K562 (cell line): Measurements from ENCODE around the gene USP43.

Source experiments
- CBX2 ChIP-seq: fragments of 200-600 bp; sonication (generic); IDR thresholded peaks from one replicate; pipeline ENCODE4 v1.6.1; 2012; ENCODE audit warnings: mild to moderate bottlenecking, low read length, inconsistent platforms; ENCODE audit not compliant: insufficient read depth, poor library complexity, severe bottlenecking
- ERF ChIP-seq: fragments of 450-650 bp; formaldehyde crosslinking; IDR thresholded peaks from 2 replicates; pipeline ENCODE4 v1.4.0; 2020; ENCODE audit warnings: mild to moderate bottlenecking, mixed read lengths
- GABPA ChIP-seq: fragments of 200-800 bp; sonication (Bioruptor generic); conservative IDR thresholded peaks from 2 replicates; pipeline ENCODE4 v1.6.1; 2016; ENCODE audit warnings: low read depth, missing genetic modification characterization, missing compliant biosample characterization
- HCFC1 ChIP-seq: IDR thresholded peaks from 2 replicates; pipeline ENCODE4 v1.6.1; 2012; ENCODE audit warnings: low read depth, low read length, improper control_type of control experiment
- HDAC2 ChIP-seq: fragments of 450-650 bp; IDR thresholded peaks from 2 replicates; pipeline ENCODE4 v1.6.1; 2016; ENCODE audit warnings: mild to moderate bottlenecking
- MAFG ChIP-seq: fragments of 450-650 bp; conservative IDR thresholded peaks from 2 replicates; pipeline ENCODE4 v1.6.1; 2016; ENCODE audit warnings: missing genetic modification characterization, missing compliant biosample characterization
- MEIS2 ChIP-seq: fragments of 450-650 bp; IDR thresholded peaks from 2 replicates; pipeline ENCODE4 v1.6.1; 2014; ENCODE audit warnings: mild to moderate bottlenecking; ENCODE audit not compliant: partially characterized antibody
- SMAD3 ChIP-seq: fragments of 450-650 bp; formaldehyde crosslinking; conservative IDR thresholded peaks from 2 replicates; pipeline ENCODE4 v1.4.0; 2020; ENCODE audit warnings: mild to moderate bottlenecking
- TF ChIP-seq, protein P1 (sequence below), 3 experiments: IDR thresholded peaks in 2 of 3; conservative IDR thresholded peaks in 1 of 3; 2 replicates each; pipeline ENCODE4 v1.5.1; 2011 to 2012; ENCODE audit warnings: low read length in 3 of 3, mild to moderate bottlenecking in 3 of 3, control low read depth in 2 of 3, improper control_type of control experiment in 1 of 3, inconsistent platforms in 1 of 3, low read depth in 1 of 3, mixed read lengths in 1 of 3, moderate library complexity in 1 of 3; ENCODE audit not compliant: insufficient read depth in 2 of 3
- TF ChIP-seq, protein P2 (sequence below), 2 experiments: fragments of 450-650 bp in 1 of 2; sonication (generic) in 1 of 2; formaldehyde crosslinking in 1 of 2; IDR thresholded peaks; 2 replicates each; pipeline versions ENCODE4 v1.7.1 to v1.9.0; 2016 to 2022; ENCODE audit warnings: inconsistent platforms in 1 of 2, mild to moderate bottlenecking in 1 of 2, missing genetic modification reagents in 1 of 2
- TF ChIP-seq, protein P3 (sequence below): sonication (generic); formaldehyde crosslinking; IDR thresholded peaks from 2 replicates; pipeline ENCODE4 v1.4.0; 2020; ENCODE audit warnings: mild to moderate bottlenecking, missing genetic modification reagents
- TF ChIP-seq, protein P4 (sequence below): sonication (generic); formaldehyde crosslinking; IDR thresholded peaks from 2 replicates; pipeline ENCODE4 v1.8.1; 2023; ENCODE audit warnings: mild to moderate bottlenecking, missing genetic modification reagents

DNA sequence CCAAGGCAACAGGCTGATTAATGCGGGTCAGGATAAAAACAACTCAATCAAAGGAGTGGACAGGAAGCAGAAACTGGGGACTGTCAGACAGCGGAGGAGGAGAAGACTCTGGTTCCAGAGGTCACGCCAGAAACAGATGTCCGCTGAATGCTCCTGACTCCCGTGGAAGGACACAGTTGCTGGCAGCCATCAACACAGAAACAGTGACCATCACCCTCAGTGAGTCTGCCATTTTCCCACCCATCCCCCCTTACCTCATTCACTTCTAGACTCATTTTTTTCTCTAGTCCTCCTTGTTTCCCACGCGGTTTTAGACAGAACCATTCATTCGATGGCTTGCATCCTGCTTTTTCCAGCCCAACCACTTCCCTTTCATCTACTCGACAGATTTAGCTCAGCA, 105.2 kb downstream of the USP43 start:
- TF ChIP-seq, protein P1, sequence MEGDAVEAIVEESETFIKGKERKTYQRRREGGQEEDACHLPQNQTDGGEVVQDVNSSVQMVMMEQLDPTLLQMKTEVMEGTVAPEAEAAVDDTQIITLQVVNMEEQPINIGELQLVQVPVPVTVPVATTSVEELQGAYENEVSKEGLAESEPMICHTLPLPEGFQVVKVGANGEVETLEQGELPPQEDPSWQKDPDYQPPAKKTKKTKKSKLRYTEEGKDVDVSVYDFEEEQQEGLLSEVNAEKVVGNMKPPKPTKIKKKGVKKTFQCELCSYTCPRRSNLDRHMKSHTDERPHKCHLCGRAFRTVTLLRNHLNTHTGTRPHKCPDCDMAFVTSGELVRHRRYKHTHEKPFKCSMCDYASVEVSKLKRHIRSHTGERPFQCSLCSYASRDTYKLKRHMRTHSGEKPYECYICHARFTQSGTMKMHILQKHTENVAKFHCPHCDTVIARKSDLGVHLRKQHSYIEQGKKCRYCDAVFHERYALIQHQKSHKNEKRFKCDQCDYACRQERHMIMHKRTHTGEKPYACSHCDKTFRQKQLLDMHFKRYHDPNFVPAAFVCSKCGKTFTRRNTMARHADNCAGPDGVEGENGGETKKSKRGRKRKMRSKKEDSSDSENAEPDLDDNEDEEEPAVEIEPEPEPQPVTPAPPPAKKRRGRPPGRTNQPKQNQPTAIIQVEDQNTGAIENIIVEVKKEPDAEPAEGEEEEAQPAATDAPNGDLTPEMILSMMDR (IDR thresholded peaks at IDR 0.05 in 2 of 3, conservative IDR thresholded peaks at IDR 0.05 in 1 of 3; ENCODE audit: insufficient read depth in 2 of 3, low read depth in 1 of 3, low read length in 3 of 3) = no peak
- TF ChIP-seq, protein P2, sequence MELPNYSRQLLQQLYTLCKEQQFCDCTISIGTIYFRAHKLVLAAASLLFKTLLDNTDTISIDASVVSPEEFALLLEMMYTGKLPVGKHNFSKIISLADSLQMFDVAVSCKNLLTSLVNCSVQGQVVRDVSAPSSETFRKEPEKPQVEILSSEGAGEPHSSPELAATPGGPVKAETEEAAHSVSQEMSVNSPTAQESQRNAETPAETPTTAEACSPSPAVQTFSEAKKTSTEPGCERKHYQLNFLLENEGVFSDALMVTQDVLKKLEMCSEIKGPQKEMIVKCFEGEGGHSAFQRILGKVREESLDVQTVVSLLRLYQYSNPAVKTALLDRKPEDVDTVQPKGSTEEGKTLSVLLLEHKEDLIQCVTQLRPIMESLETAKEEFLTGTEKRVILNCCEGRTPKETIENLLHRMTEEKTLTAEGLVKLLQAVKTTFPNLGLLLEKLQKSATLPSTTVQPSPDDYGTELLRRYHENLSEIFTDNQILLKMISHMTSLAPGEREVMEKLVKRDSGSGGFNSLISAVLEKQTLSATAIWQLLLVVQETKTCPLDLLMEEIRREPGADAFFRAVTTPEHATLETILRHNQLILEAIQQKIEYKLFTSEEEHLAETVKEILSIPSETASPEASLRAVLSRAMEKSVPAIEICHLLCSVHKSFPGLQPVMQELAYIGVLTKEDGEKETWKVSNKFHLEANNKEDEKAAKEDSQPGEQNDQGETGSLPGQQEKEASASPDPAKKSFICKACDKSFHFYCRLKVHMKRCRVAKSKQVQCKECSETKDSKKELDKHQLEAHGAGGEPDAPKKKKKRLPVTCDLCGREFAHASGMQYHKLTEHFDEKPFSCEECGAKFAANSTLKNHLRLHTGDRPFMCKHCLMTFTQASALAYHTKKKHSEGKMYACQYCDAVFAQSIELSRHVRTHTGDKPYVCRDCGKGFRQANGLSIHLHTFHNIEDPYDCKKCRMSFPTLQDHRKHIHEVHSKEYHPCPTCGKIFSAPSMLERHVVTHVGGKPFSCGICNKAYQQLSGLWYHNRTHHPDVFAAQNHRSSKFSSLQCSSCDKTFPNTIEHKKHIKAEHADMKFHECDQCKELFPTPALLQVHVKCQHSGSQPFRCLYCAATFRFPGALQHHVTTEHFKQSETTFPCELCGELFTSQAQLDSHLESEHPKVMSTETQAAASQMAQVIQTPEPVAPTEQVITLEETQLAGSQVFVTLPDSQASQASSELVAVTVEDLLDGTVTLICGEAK (IDR thresholded peaks at IDR 0.05) = no peak
- TF ChIP-seq, protein P2 (CRISPR knock-in tag; IDR thresholded peaks at IDR 0.05) = no peak
- no peak for TF ChIP-seq HDAC2
- no peak for TF ChIP-seq ERF (CRISPR knock-in tag)
- no peak for TF ChIP-seq MEIS2
- TF ChIP-seq MAFG (tag) = no peak
- TF ChIP-seq HCFC1 = no peak
- TF ChIP-seq CBX2 = no peak
- no peak for TF ChIP-seq GABPA (tag)
- TF ChIP-seq, protein P3, sequence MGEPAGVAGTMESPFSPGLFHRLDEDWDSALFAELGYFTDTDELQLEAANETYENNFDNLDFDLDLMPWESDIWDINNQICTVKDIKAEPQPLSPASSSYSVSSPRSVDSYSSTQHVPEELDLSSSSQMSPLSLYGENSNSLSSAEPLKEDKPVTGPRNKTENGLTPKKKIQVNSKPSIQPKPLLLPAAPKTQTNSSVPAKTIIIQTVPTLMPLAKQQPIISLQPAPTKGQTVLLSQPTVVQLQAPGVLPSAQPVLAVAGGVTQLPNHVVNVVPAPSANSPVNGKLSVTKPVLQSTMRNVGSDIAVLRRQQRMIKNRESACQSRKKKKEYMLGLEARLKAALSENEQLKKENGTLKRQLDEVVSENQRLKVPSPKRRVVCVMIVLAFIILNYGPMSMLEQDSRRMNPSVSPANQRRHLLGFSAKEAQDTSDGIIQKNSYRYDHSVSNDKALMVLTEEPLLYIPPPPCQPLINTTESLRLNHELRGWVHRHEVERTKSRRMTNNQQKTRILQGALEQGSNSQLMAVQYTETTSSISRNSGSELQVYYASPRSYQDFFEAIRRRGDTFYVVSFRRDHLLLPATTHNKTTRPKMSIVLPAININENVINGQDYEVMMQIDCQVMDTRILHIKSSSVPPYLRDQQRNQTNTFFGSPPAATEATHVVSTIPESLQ (CRISPR knock-in tag) = no peak
- TF ChIP-seq, protein P4, sequence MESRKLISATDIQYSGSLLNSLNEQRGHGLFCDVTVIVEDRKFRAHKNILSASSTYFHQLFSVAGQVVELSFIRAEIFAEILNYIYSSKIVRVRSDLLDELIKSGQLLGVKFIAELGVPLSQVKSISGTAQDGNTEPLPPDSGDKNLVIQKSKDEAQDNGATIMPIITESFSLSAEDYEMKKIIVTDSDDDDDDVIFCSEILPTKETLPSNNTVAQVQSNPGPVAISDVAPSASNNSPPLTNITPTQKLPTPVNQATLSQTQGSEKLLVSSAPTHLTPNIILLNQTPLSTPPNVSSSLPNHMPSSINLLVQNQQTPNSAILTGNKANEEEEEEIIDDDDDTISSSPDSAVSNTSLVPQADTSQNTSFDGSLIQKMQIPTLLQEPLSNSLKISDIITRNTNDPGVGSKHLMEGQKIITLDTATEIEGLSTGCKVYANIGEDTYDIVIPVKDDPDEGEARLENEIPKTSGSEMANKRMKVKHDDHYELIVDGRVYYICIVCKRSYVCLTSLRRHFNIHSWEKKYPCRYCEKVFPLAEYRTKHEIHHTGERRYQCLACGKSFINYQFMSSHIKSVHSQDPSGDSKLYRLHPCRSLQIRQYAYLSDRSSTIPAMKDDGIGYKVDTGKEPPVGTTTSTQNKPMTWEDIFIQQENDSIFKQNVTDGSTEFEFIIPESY (CRISPR knock-in tag) = no peak
- TF ChIP-seq SMAD3 (CRISPR knock-in tag) = no peak
